Measurements from ENCODE around the gene CACNA1E.

CACNA1E gene

DNA sequence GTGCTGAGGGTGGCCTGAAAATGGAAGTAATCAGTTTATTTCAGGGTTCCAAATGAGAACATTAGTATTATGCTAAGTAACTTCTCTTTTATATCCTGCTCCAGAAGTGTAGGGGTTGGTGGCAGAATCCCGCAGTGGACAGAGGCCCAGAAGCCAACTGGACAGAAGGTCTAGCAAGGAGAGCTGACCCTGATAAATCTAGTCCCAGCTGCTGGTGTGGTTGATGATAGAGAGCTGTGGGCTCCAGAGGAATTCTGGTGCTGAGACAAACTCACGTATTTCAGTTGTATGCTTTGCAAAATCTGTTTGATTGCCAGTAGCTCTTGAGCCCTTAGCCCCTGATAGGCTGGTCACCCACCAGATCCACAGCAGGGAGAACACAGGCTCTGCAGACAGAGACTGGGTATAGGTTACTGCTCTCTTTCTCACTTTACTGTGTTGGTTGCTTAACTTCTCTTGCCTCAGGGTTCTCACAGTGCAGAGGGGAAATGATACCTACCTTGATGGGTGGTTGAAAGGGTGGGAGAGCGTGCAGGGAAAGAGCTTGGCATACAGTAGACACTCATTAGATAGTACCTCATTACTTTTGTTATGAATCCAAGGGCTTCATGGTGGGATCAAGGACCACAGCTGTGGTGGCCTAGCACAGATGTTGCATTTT lies 29.6 kb upstream of the CACNA1E start:
- Histone ChIP-seq H3K9me3 (ENCODE audit: control insufficient read depth, low read length) (no peaks in the 10 kb centered on the region), H3K4me2 (ENCODE audit: low read length) (no peak overlapping the region), H2AFZ (no peak overlapping the region), H3K27me3 (ENCODE audit: control insufficient read depth, insufficient read depth, low read length) (no peaks in the 10 kb centered on the region), H3K79me2 (no peaks in the 10 kb centered on the region), H3K4me1 (no peaks in the 10 kb centered on the region), H3K27ac (no peak overlapping the region), H3K9ac (no peak overlapping the region), H3K36me3 (ENCODE audit: control insufficient read depth, insufficient read depth, low read length) (no peaks in the 10 kb centered on the region), H3K4me3 (ENCODE audit: low read depth, low read length) (no peak overlapping the region)
- TF ChIP-seq, protein P1, sequence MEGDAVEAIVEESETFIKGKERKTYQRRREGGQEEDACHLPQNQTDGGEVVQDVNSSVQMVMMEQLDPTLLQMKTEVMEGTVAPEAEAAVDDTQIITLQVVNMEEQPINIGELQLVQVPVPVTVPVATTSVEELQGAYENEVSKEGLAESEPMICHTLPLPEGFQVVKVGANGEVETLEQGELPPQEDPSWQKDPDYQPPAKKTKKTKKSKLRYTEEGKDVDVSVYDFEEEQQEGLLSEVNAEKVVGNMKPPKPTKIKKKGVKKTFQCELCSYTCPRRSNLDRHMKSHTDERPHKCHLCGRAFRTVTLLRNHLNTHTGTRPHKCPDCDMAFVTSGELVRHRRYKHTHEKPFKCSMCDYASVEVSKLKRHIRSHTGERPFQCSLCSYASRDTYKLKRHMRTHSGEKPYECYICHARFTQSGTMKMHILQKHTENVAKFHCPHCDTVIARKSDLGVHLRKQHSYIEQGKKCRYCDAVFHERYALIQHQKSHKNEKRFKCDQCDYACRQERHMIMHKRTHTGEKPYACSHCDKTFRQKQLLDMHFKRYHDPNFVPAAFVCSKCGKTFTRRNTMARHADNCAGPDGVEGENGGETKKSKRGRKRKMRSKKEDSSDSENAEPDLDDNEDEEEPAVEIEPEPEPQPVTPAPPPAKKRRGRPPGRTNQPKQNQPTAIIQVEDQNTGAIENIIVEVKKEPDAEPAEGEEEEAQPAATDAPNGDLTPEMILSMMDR (IDR thresholded peaks at IDR 0.05) = no peak

DNA sequence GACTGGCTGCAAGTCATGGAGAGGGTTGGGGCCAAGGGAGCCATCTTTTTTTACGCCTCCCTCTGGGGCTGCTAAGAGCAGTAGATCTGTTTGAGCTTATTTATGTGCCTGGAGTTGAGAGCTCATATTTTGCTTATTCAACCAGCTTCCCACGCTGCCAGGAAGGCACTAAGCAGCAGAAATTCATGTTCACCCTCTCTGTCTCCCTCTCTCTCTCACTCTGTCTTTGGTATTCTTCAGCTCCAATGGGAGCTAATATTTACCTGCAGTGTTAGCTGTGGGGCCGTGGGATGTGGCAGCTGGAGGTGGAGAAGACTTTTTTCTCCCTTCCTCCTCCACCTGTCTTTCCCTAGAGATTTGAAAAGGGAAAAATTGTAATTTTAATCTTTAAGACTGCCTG lies 26.8 kb upstream of the CACNA1E start:
- H3K27ac ChIP-seq = no peak overlapping the region
- no peak overlapping the region for H3K4me2 ChIP-seq (ENCODE audit: low read length)
- no peaks in the 10 kb centered on the region for H3K4me1 ChIP-seq
- TF ChIP-seq, protein P1 (IDR thresholded peaks at IDR 0.05) = no peak
- no peak overlapping the region for H3K4me3 ChIP-seq (ENCODE audit: low read depth, low read length)
- H3K36me3 ChIP-seq (ENCODE audit: control insufficient read depth, insufficient read depth, low read length) = no peaks in the 10 kb centered on the region
- H3K79me2 ChIP-seq = no peaks in the 10 kb centered on the region
- H3K27me3 ChIP-seq (ENCODE audit: control insufficient read depth, insufficient read depth, low read length) = no peaks in the 10 kb centered on the region
- no peak overlapping the region for H3K9ac ChIP-seq
- H3K9me3 ChIP-seq (ENCODE audit: control insufficient read depth, low read length) = no peaks in the 10 kb centered on the region
- H2AFZ ChIP-seq = no peak overlapping the region

DNA sequence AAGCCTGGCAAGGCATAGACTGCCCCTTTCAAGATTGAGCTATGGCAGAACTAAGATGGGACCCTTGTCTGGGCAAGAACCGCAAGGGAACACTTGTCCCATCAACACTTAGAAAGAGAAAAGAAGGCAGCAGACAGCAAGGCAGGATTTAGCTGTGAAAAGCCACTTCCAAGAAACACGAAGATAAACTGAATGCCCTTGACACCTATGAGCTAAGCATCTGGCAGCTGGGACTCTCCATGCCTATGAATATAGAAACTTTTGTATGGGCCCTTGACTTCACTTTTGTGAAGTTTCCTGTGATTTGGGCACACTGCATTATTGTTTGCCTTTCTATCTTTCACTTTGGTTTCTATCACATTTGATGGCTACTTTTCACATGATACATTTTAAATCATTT lies 24.9 kb upstream of the CACNA1E start:
- Histone ChIP-seq H3K4me1 (no peaks in the 10 kb centered on the region), H2AFZ (no peak overlapping the region), H3K9ac (no peak overlapping the region), H3K9me3 (ENCODE audit: control insufficient read depth, low read length) (no peaks in the 10 kb centered on the region), H3K36me3 (ENCODE audit: control insufficient read depth, insufficient read depth, low read length) (no peaks in the 10 kb centered on the region), H3K27ac (no peak overlapping the region), H3K4me3 (ENCODE audit: low read depth, low read length) (no peak overlapping the region), H3K79me2 (no peaks in the 10 kb centered on the region), H3K27me3 (ENCODE audit: control insufficient read depth, insufficient read depth, low read length) (no peaks in the 10 kb centered on the region), H3K4me2 (ENCODE audit: low read length) (no peak overlapping the region)
- TF ChIP-seq, protein P1 (IDR thresholded peaks at IDR 0.05) = no peak

DNA sequence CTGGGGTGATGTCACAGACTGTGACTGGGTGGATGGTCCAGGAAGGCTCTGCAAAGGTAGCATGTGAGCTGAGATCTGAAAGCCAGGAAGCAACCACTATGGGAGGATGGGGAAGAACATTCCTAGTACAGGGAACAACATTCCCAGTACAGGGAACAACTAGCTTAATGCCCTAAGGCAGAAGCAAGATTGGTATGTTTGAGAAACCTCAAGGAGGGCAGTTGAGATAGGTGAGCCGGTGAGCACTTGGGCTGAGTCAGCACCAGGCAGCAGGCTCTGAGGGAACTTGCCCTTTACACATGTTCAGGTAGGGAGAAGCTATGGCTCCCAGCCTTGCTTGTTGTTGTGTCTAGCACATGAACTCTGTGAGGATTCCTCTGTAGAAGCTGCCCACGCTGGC lies 24.2 kb upstream of the CACNA1E start:
- H3K27me3 ChIP-seq (ENCODE audit: control insufficient read depth, insufficient read depth, low read length) = no peaks in the 10 kb centered on the region
- TF ChIP-seq, protein P1 (IDR thresholded peaks at IDR 0.05) = no peak
- no peak overlapping the region for H3K27ac ChIP-seq
- H3K9ac ChIP-seq = no peak overlapping the region
- H3K36me3 ChIP-seq (ENCODE audit: control insufficient read depth, insufficient read depth, low read length) = no peaks in the 10 kb centered on the region
- no peak overlapping the region for H3K4me3 ChIP-seq (ENCODE audit: low read depth, low read length)
- no peaks in the 10 kb centered on the region for H3K9me3 ChIP-seq (ENCODE audit: control insufficient read depth, low read length)
- no peaks in the 10 kb centered on the region for H3K4me1 ChIP-seq
- H3K4me2 ChIP-seq (ENCODE audit: low read length) = no peak overlapping the region
- H3K79me2 ChIP-seq = no peaks in the 10 kb centered on the region
- H2AFZ ChIP-seq = no peak overlapping the region

DNA sequence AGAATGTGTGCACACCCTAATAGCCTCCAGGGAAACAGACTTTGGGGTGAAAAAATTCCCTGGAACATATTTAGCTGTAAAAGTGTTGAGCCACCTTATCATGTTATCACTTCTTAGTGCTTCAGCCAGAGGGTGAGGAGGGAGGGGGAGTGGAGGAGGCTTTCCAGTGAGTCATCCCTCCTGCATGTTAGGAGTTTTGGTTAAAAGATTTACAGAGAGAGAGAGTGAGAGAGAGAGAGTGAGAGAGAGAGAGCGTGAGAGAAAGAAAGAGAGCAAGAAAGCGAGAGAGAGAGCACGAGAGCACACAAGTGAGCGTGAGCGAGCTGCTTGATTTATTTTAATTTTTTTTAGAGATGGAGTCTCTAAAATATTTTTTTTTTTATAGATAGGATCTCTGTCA lies 13.5 kb upstream of the CACNA1E start:
- no peak overlapping the region for H2AFZ ChIP-seq
- H3K4me2 ChIP-seq (ENCODE audit: low read length) = no peak overlapping the region
- H3K27me3 ChIP-seq (ENCODE audit: control insufficient read depth, insufficient read depth, low read length) = no peaks in the 10 kb centered on the region
- TF ChIP-seq, protein P1 (IDR thresholded peaks at IDR 0.05) = no peak
- H3K9me3 ChIP-seq (ENCODE audit: control insufficient read depth, low read length) = no peaks in the 10 kb centered on the region
- H3K27ac ChIP-seq = no peak overlapping the region
- H3K9ac ChIP-seq = no peak overlapping the region
- no peaks in the 10 kb centered on the region for H3K36me3 ChIP-seq (ENCODE audit: control insufficient read depth, insufficient read depth, low read length)
- H3K4me3 ChIP-seq (ENCODE audit: low read depth, low read length) = no peak overlapping the region
- no peaks in the 10 kb centered on the region for H3K79me2 ChIP-seq
- no peaks in the 10 kb centered on the region for H3K4me1 ChIP-seq
